GM23248 (cell line): ENCODE results near the gene FRYL. TPM values are rescaled to one million over a fixed set of nuclear protein-coding genes. Genes with fewer than 3 reads are reported as not detected.

Experiments
- DNase-seq: peaks from one replicate; pipeline ENCODE4 v3.0.0-alpha.2; 2015
- H2AFZ ChIP-seq: fragments of 200-600 bp; sonication (generic); 2 replicates; pipeline ENCODE4 v1.6.1; 2016; ENCODE audit warnings: antibody characterized with exemption
- H3F3A ChIP-seq: fragments of 200-600 bp; sonication (generic); 2 replicates; pipeline ENCODE4 v1.6.1; 2016; ENCODE audit warnings: mild to moderate bottlenecking, antibody characterized with exemption, mixed run types; ENCODE audit not compliant: insufficient read depth
- H3K27ac ChIP-seq: fragments of 200-600 bp; sonication (generic); 2 replicates; pipeline ENCODE4 v1.5.1; 2016; ENCODE audit warnings: mild to moderate bottlenecking
- H3K27me3 ChIP-seq: fragments of 200-600 bp; sonication (generic); replicated peaks from 2 replicates; pipeline ENCODE4 v1.6.1; 2016; ENCODE audit warnings: mild to moderate bottlenecking; ENCODE audit not compliant: insufficient read depth
- H3K36me3 ChIP-seq: fragments of 200-600 bp; sonication (generic); 2 replicates; pipeline ENCODE4 v1.6.1; 2016; ENCODE audit warnings: low read depth, mild to moderate bottlenecking
- H3K4me1 ChIP-seq: fragments of 200-600 bp; sonication (generic); 2 replicates; pipeline ENCODE4 v1.6.1; 2016; ENCODE audit warnings: mild to moderate bottlenecking; ENCODE audit not compliant: insufficient read depth
- H3K4me2 ChIP-seq: fragments of 200-600 bp; sonication (generic); one replicate; pipeline ENCODE4 v1.6.1; 2016; ENCODE audit warnings: mild to moderate bottlenecking; ENCODE audit not compliant: unreplicated experiment
- H3K4me3 ChIP-seq: fragments of 200-600 bp; sonication (generic); 2 replicates; pipeline ENCODE4 v1.5.1; 2016; ENCODE audit warnings: mild to moderate bottlenecking
- H3K79me2 ChIP-seq: fragments of 200-600 bp; sonication (generic); 2 replicates; pipeline ENCODE4 v1.6.1; 2016; ENCODE audit warnings: mild to moderate bottlenecking; ENCODE audit not compliant: insufficient read depth
- H3K9ac ChIP-seq: fragments of 200-600 bp; sonication (generic); 2 replicates; pipeline ENCODE4 v1.6.1; 2016; ENCODE audit warnings: mild to moderate bottlenecking
- H3K9me2 ChIP-seq: fragments of 200-600 bp; sonication (generic); 2 replicates; pipeline ENCODE4 v1.6.1; 2016; ENCODE audit warnings: mixed run types, mild to moderate bottlenecking, moderate library complexity; ENCODE audit not compliant: insufficient read depth
- H3K9me3 ChIP-seq: fragments of 200-600 bp; sonication (generic); one replicate; pipeline ENCODE4 v1.6.1; 2017; ENCODE audit warnings: low read depth
- H4K20me1 ChIP-seq: fragments of 200-600 bp; sonication (generic); 2 replicates; pipeline ENCODE4 v1.6.0; 2016; ENCODE audit not compliant: insufficient read depth
- EZH2 ChIP-seq: fragments of 200-600 bp; sonication (generic); IDR thresholded peaks from 2 replicates; pipeline ENCODE4 v1.6.1; 2018; ENCODE audit warnings: antibody characterized with exemption, mild to moderate bottlenecking; ENCODE audit not compliant: insufficient read depth, poor library complexity, severe bottlenecking
- EZH2phosphoT487 ChIP-seq: fragments of 200-600 bp; sonication (generic); IDR thresholded peaks from 2 replicates; pipeline ENCODE4 v1.6.1; 2018; ENCODE audit warnings: antibody characterized with exemption, moderate library complexity, mild to moderate bottlenecking, low read depth; ENCODE audit not compliant: insufficient read depth
- WGBS, 2 experiments: methylation state at CpG; one replicate each; pipeline ENCODE4 v1.1.6; 2015 to 2017; ENCODE audit warnings: low lambda C conversion rate in 2 of 2, low coverage in 1 of 2; ENCODE audit errors: missing lambda C conversion rate in 2 of 2; 5-methylcytosine and 5-hydroxymethylcytosine counted together
- in situ Hi-C: fragments of 300-500 bp; cut with MboI; formaldehyde crosslinking; loops from 2 replicates; pipeline ENCODE4 v1.15.0; 2020
- polyA plus RNA-seq: library from polyadenylated mRNA; unstranded; fragments of >200 nt; fragmentation: Nextera tagmentation; extraction: Ambion mirVana; gene quantifications from 2 replicates; pipeline ENCODE4 v1.2.1, GENCODE V29; 2016
- total RNA-seq: library from RNA; depleted of rRNA; stranded (reverse); fragments of >200 nt; shearing (Covaris generic); gene quantifications from 2 replicates; pipeline ENCODE4 v1.2.3, GENCODE V29; 2014

The FRYL gene
- total and polyA plus RNA-seq, 2 experiments from 2014 or later = 16.6 to 28.4 TPM

- TF ChIP-seq EZH2 = no peak
- TF ChIP-seq EZH2phosphoT487 = no peak
- Histone ChIP-seq H3K4me1 (no peaks in the 10 kb centered on the region), H3K9me2 (no peaks in the 10 kb centered on the region), H3K4me2 (no peak overlapping the region), H3K9me3 (no peaks in the 10 kb centered on the region), H4K20me1 (no peaks in the 10 kb centered on the region), H3K36me3 (no peaks in the 10 kb centered on the region), H3K79me2 (peaks cover 86% of the 10 kb centered on the region), H2AFZ (no peak overlapping the region), H3K27ac (no peak overlapping the region), H3K4me3 (no peak overlapping the region), H3F3A (no peaks in the 10 kb centered on the region), H3K9ac (no peak overlapping the region), H3K27me3 (no peaks in the 10 kb centered on the region)
- peak; percentile 48 for DNase-seq
- in situ Hi-C loops = no loop called here
These were observed 98.2 kb downstream of the FRYL start for GRCh38 chr4:48681856-48682255.

GRCh38 chr4:48680848-48681568 lies 99.1 kb downstream of the FRYL start:
- Histone ChIP-seq H3K4me2 (no peak overlapping the region), H3K36me3 (no peaks in the 10 kb centered on the region), H3K27ac (no peak overlapping the region), H3K9me2 (no peaks in the 10 kb centered on the region), H4K20me1 (no peaks in the 10 kb centered on the region), H3K27me3 (no peaks in the 10 kb centered on the region), H3K9me3 (no peaks in the 10 kb centered on the region), H3K9ac (no peak overlapping the region), H2AFZ (no peak overlapping the region), H3K4me3 (no peak overlapping the region), H3K4me1 (no peaks in the 10 kb centered on the region), H3K79me2 (peaks cover 82% of the 10 kb centered on the region), H3F3A (no peaks in the 10 kb centered on the region)
- WGBS, 2 experiments = 93 to 95% methylated on average over 12 of the region's 12 CpGs
- in situ Hi-C loops = no loop called here
- DNase-seq = no peak
- TF ChIP-seq EZH2phosphoT487 = no peak

DNA sequence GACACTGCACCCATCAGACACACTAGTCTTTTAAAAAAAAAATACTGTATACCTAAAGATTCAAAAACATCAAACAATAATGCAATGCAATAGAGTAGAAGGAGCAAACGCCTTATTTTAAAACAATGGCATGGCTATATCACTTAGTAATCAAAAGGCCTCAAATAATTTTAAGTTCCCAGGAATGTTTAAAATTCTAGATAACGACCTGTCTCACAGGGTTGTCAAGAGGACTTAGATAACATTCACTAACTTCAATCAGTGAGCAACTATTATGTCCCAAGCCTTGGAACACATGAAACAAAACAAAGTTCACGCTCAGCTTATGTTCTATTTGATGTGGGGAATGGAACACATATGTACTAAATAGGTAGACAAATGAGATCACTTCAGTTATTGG lies 106.5 kb downstream of the FRYL start:
- H3K27me3 ChIP-seq = no peaks in the 10 kb centered on the region
- H3K36me3 ChIP-seq = no peaks in the 10 kb centered on the region
- in situ Hi-C loops = no loop called here
- DNase-seq = no peak
- no peak overlapping the region for H3K4me3 ChIP-seq
- no peaks in the 10 kb centered on the region for H4K20me1 ChIP-seq
- no peaks in the 10 kb centered on the region for H3K9me2 ChIP-seq
- H3K27ac ChIP-seq = no peak overlapping the region
- WGBS, 2 experiments = 77 to 83% methylated on average over 3 of the region's 3 CpGs
- no peaks in the 10 kb centered on the region for H3K9me3 ChIP-seq
- H3F3A ChIP-seq = no peaks in the 10 kb centered on the region
- no peaks in the 10 kb centered on the region for H3K4me1 ChIP-seq
- no peak overlapping the region for H2AFZ ChIP-seq
- no peak overlapping the region for H3K9ac ChIP-seq
- H3K4me2 ChIP-seq = no peak overlapping the region
- H3K79me2 ChIP-seq = peaks cover 63% of the 10 kb centered on the region
- no peak for TF ChIP-seq EZH2
- no peak for TF ChIP-seq EZH2phosphoT487

DNA sequence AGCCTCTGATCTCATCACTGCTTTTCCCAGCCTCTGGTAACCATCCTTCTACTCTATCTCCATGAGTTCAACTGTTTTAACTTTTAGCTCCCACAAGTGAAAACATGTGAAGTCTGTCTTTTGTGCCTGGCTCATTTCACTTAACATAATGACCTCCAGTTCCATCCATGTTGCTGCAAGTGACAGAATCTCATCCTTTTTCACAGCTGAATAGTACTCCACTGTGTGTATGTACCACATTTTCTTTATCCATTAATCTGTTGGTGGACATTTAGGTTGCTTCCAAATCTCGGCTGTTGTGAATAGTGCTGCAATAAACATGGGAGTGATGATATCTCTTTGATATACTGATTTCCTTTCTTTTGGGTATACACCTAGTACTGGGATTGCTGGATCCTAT lies 109.5 kb downstream of the FRYL start:
- no peak for DNase-seq
- TF ChIP-seq EZH2phosphoT487 (no peak), EZH2 (no peak)
- Histone ChIP-seq H3K4me2 (no peak overlapping the region), H3F3A (no peaks in the 10 kb centered on the region), H2AFZ (no peak overlapping the region), H3K9ac (no peak overlapping the region), H3K9me2 (no peaks in the 10 kb centered on the region), H3K4me1 (peaks cover 4% of the 10 kb centered on the region), H3K4me3 (no peak overlapping the region), H3K27ac (no peak overlapping the region), H3K27me3 (no peaks in the 10 kb centered on the region), H4K20me1 (no peaks in the 10 kb centered on the region), H3K36me3 (no peaks in the 10 kb centered on the region), H3K9me3 (no peaks in the 10 kb centered on the region), H3K79me2 (peaks cover 69% of the 10 kb centered on the region)
- in situ Hi-C loops = no loop called here
- 94 to 96% methylated on average over 1 of the region's 1 CpG for WGBS, 2 experiments

DNA sequence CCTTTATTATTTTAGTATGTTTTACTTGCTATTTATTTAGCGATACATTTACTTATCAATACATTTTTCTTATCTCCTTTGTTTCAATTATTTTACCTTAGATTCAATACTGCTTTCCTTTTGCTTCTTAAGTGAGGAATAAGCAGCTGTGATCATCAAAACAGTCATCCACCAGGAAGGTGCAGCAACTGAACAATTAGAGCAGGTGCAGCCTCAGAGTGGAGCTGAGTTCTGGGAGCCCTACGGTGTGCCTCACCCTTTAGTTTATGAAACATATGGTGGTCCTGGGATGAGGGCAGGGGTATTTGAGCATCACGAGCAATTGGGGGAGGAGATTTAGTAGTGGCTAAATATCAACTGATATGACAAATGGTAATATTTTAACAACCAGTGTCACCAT lies 111.0 kb downstream of the FRYL start:
- H3K4me3 ChIP-seq = no peak overlapping the region
- WGBS, 2 experiments = 96 to 98% methylated on average over 3 of the region's 3 CpGs
- H3K4me2 ChIP-seq = no peak overlapping the region
- no peaks in the 10 kb centered on the region for H3K27me3 ChIP-seq
- no peak for DNase-seq
- no peaks in the 10 kb centered on the region for H3F3A ChIP-seq
- in situ Hi-C loops = no loop called here
- no peaks in the 10 kb centered on the region for H4K20me1 ChIP-seq
- no peak overlapping the region for H2AFZ ChIP-seq
- H3K27ac ChIP-seq = no peak overlapping the region
- H3K36me3 ChIP-seq = no peaks in the 10 kb centered on the region
- peaks cover 77% of the 10 kb centered on the region for H3K79me2 ChIP-seq
- H3K9ac ChIP-seq = no peak overlapping the region
- H3K9me3 ChIP-seq = no peaks in the 10 kb centered on the region
- TF ChIP-seq EZH2phosphoT487 (no peak), EZH2 (no peak)
- no peaks in the 10 kb centered on the region for H3K9me2 ChIP-seq
- H3K4me1 ChIP-seq = peaks cover 10% of the 10 kb centered on the region
